CD1c-positive myeloid dendritic cell (primary cell): ENCODE measurements around the gene AASDHPPT.
"Not testable (repeated sequence)": the region's sequence is repeated elsewhere in the genome, so short reads cannot be mapped to it uniquely, and the experiment has no call there.

Experiments
- DNase-seq: peaks from one replicate; pipeline ENCODE4 v3.0.0-alpha.2; 2016; ENCODE audit errors: extremely low spot score

The AASDHPPT gene

GRCh38 chr11:106077609-106078455 is at the start of gene AASDHPPT:
AASDHPPT (plus strand) TSS chr11:106077662; CDS start chr11:106077711, 49 bp downstream.
- DNase-seq, result peak; percentile 21

- no peak for DNase-seq
Observed at GRCh38 chr11:106030609-106031008, 46.9 kb upstream of the AASDHPPT start.

GRCh38 chr11:106031202-106031810 is 46.2 kb upstream of the AASDHPPT start:
- no peak for DNase-seq

- DNase-seq, result no peak
Observed at GRCh38 chr11:106031936-106032335, 45.5 kb upstream of the AASDHPPT start.

GRCh38 chr11:106032861-106033260 is 44.6 kb upstream of the AASDHPPT start:
- no peak for DNase-seq

- DNase-seq, result no peak
Observed at GRCh38 chr11:106043540-106043939, 33.9 kb upstream of the AASDHPPT start.

- DNase-seq, result no peak
Observed at GRCh38 chr11:106047631-106048030, 29.8 kb upstream of the AASDHPPT start.

GRCh38 chr11:106049727-106050476 is 27.6 kb upstream of the AASDHPPT start:
- no peak for DNase-seq

GRCh38 chr11:106051103-106051502 is 26.4 kb upstream of the AASDHPPT start:
- DNase-seq, result no peak

- DNase-seq, result not testable (repeated sequence)
Observed at GRCh38 chr11:106058377-106058776, 19.1 kb upstream of the AASDHPPT start.

- DNase-seq, result no peak
Observed at GRCh38 chr11:106059617-106060016, 17.8 kb upstream of the AASDHPPT start.

GRCh38 chr11:106061249-106061784 is 16.1 kb upstream of the AASDHPPT start:
- DNase-seq, result no peak

- DNase-seq, result no peak
Observed at GRCh38 chr11:106061954-106062949, 15.2 kb upstream of the AASDHPPT start.

GRCh38 chr11:106063009-106063408 is 14.5 kb upstream of the AASDHPPT start:
- no peak for DNase-seq

- DNase-seq, result no peak
Observed at GRCh38 chr11:106070606-106071005, 6.9 kb upstream of the AASDHPPT start.

GRCh38 chr11:106072804-106073203 is 4.7 kb upstream of the AASDHPPT start:
- no peak for DNase-seq

- peak; percentile 3 for DNase-seq
Observed at GRCh38 chr11:106076171-106076918, 1.1 kb upstream of the AASDHPPT start.

GRCh38 chr11:106076919-106077608 is 398 bp upstream of the AASDHPPT start, which contains the start of gene KBTBD3:
KBTBD3 (minus strand) TSS chr11:106077347; CDS start chr11:106059097, 18,250 bp downstream.
- peak; percentile 99 for DNase-seq

GRCh38 chr11:106082096-106082495 is 4.6 kb downstream of the AASDHPPT start:
- no peak for DNase-seq
